GM20000 (cell line): ENCODE data around the gene L3MBTL3.
A peak's percentile ranks its signal among the peaks of the same experiment; 100 is the strongest.

ENCODE experiments used
- DNase-seq: peaks from one replicate; pipeline ENCODE4 v3.0.0; 2012; ENCODE audit warnings: low spot score
- CTCF ChIP-seq: IDR thresholded peaks from 2 replicates; pipeline ENCODE4 v1.5.1; 2012; ENCODE audit warnings: mild to moderate bottlenecking, control low read depth; ENCODE audit errors: extremely low read depth, missing control alignments

Gene L3MBTL3

GRCh38 chr6:130027948-130028347, 9.6 kb downstream of the L3MBTL3 start:
- no peak for TF ChIP-seq CTCF
- peak; percentile 36 for DNase-seq

DNA sequence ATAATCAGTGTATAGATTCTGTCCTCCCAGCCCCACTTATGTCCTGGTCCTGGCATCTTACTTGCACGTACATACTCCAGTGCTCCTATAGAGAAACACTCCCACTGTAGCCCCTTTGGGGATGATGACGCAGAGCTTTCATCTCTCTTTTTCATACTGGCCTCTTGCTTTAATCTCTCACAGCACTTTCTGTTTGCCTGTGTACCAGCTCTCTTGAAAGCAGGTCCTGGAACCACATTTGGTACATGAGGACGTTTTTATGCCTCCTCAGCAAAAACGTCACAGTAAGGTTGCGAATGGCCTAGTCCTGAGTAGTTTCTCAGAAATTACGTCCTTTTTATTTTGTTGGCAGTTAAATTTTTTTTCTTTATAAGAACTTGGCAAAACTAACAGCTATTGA, 10.8 kb downstream of the L3MBTL3 start:
- no peak for TF ChIP-seq CTCF
- DNase-seq = no peak

DNA sequence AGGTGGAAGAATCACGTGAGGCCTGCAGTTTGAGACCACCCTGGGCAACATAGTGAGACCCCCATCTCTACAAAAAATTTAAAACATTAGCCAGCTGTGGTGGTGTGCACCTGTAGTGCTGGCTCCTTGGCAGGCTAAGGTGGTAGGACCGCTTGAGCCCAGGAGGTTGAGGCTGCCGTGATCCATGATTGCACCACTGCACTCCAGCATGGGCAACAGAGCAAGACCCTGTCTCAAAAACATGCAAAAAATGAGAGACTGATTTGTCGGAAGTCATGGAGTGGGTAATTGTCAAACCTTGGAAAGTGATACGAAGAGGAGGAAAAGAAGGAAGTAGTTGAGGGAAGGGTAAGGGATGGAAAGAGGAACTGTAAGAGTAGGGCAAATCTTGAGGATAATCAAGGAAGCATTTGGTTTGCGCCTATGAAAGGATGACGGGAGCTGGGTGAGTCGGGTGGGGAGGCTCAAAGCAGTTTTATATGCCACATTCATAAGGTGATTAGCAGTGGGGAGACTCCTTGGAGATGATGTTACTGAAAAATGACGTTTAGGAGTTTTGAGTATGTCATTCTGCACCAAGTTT, 14.5 kb downstream of the L3MBTL3 start:
- no peak for TF ChIP-seq CTCF
- no peak for DNase-seq

DNA sequence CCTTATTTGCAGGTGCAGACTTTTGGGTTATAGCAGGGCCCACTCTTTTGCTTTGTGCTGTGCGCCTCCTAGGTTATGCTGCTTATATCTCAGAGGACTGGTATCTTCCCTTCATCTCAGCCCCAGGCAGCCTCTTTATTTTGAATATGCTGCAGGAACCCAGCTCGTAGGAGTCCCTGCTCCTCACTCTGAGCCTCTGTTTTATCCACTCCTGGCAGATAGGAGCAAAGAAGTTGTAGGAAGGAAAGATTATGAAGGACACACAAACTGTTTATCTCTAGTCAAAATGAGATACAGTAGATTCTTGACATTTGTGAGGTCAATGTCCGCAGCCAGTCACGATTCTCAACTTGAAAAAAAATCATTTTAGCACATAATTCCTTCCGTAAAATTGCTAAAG, 15.6 kb downstream of the L3MBTL3 start:
- TF ChIP-seq CTCF = no peak
- no peak for DNase-seq

- DNase-seq = no peak
- no peak for TF ChIP-seq CTCF
Observed at GRCh38 chr6:130034378-130035146, 16.2 kb downstream of the L3MBTL3 start.

DNA sequence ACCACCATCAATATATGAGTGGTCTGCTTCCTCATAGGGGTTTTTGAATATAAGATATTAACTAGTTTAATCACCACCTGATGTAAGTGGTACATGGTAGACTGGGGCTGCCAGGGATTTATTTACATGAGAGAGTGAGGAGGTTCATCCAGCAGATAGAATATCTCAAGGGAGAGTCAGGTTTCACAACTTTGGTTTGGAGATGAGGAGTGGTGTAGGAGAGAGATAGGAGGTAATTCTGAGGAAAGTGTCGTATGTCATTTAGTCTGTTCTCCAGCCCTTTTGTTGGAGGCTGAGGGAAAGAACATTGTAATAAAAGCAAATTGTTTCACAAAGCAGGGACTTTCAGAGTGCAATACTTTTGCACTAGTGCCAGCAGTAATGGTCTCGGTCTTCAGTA, 16.8 kb downstream of the L3MBTL3 start:
- TF ChIP-seq CTCF = no peak
- DNase-seq = no peak

DNA sequence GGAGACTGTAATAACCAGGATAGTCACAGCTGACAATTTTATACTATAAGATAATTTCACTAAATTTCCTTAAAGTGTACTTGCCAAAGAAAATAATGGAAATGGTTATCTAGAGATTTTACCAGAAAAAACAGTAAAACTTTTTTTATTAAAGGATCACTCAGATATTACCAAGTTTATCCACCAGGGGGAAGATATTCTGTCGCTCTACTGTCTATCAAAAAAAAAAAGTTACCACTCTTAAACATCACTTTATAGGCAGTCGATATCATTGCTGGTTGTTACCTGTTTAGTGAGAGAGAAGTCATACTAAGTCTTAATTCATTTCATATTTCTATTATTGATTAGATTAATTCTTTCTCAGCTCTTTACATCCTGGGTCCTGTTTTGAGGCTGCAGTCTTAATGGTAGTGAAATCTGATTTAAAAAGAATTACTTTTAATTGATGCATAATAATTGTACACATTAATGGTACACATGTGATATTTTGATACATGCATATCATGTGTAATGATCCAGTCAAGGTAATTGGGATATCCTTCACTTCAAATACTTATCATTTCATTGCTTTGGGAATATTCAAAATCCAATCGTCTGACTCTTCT, 18.9 kb downstream of the L3MBTL3 start:
- DNase-seq = no peak
- no peak for TF ChIP-seq CTCF
